HEK293 (cell line): ENCODE measurements around the gene NSUN6.
"Not testable (repeated sequence)": the region's sequence is repeated elsewhere in the genome, so short reads cannot be mapped to it uniquely, and the experiment has no call there.

Source experiments
- CTCF ChIP-seq: fragments of 450-650 bp; formaldehyde crosslinking; IDR thresholded peaks from 2 replicates; pipeline ENCODE4 v1.5.1; 2016; ENCODE audit warnings: missing biosample characterization, missing genetic modification characterization
- FEZF1 ChIP-seq: fragments of 450-650 bp; formaldehyde crosslinking; IDR thresholded peaks from 2 replicates; pipeline ENCODE4 v1.5.1; 2016; ENCODE audit warnings: missing biosample characterization, missing genetic modification characterization
- GLI4 ChIP-seq: fragments of 450-650 bp; formaldehyde crosslinking; IDR thresholded peaks from 2 replicates; pipeline ENCODE4 v1.5.1; 2016; ENCODE audit warnings: missing biosample characterization, missing genetic modification characterization
- HOXA7 ChIP-seq: sonication (generic); formaldehyde crosslinking; IDR thresholded peaks from 2 replicates; pipeline ENCODE4 v1.8.1; 2022; ENCODE audit warnings: missing genetic modification reagents, borderline replicate concordance
- ZNF398 ChIP-seq: fragments of 450-650 bp; formaldehyde crosslinking; IDR thresholded peaks from 2 replicates; pipeline ENCODE4 v1.5.1; 2017; ENCODE audit warnings: missing biosample characterization, missing genetic modification characterization
- ZNF549 ChIP-seq: fragments of 450-650 bp; IDR thresholded peaks from 2 replicates; pipeline ENCODE4 v1.5.1; 2018; ENCODE audit warnings: missing biosample characterization, missing genetic modification characterization, mild to moderate bottlenecking, inconsistent platforms, moderate library complexity
- ZNF558 ChIP-seq: fragments of 450-650 bp; formaldehyde crosslinking; IDR thresholded peaks from 2 replicates; pipeline ENCODE4 v1.5.1; 2016; ENCODE audit warnings: missing biosample characterization, missing genetic modification characterization

GRCh38 chr10:18570386-18570785 lies 81.0 kb downstream of the NSUN6 start:
- not testable (repeated sequence) for TF ChIP-seq CTCF (tag by site-specific recombination); ZNF558; ZNF398; HOXA7 (CRISPR knock-in tag); GLI4 (tag by site-specific recombination); ZNF549 (tag by site-specific recombination); FEZF1 (tag by site-specific recombination)
